Stimulated activated CD8-positive, alpha-beta memory T cell treated with anti-CD3 and anti-CD28 coated beads, Interleukin-12 subunit alpha, Interleukin-12 subunit beta, amount 100 ng/mL, for 24 hours (primary cell): ENCODE results near the gene BGLAP.

Source experiments
- DNase-seq: peaks from one replicate; pipeline ENCODE4 v3.0.0-alpha.2; 2020; ENCODE audit errors: extremely low read depth

BGLAP gene

DNA sequence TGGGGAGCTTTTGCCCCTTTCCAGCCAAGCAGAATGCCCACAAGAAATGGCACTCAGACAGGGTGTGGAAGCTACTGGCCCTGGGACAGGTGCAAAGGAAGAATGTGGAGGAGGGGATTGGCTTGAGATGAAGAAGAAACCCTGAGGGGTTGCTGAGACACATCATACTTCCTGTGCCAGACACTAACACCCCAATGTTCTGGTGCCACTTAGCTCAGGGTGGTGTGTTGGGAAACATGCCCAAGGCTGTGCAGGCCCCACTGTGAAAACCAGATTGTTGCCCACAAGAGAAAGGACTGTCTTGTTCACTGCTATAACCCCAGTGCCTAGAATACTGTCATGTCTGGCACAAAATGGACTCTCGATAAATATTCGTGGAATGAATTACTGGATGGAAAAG is 15.7 kb downstream of the BGLAP start:
- no peak for DNase-seq

DNA sequence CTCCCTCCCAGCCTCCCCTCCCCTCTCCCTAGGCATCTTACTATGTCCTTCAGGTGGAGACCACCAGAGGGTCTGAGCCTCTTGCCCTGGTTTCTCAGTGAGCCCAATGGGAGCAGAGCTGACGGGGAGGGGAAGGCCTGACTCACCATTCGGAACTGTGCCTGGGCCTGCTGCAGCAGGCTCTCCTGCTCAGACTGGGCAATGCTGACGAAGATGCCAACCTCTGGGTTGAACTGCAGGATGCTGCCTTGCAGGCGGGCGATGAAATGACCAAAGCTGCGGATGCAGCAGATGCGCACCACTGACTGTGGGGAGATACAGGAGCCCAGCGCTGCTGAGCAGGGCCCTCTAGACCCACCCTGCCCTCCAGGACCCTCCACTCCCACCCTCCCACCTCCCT is 16.9 kb downstream of the BGLAP start:
- no peak for DNase-seq

DNA sequence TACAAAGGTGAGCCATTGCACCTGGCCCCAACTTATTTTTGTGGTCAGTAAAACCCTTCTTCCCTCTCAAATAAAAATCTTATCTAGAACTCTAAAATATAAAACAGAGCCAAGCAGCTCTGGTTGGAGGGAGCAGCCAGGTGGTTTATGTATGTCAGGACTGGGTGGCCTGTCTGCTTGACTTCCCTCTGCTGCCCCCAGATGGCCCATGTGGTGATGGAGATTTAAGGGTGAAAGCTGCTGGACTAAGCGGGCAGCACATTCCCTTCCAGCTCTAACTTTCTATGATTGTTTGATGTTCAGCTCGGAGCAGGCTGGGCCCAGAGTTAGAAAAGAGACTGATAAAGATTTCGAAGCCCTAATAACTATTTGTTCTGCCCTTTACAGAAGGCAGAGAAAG is 17.8 kb downstream of the BGLAP start:
- no peak for DNase-seq

DNA sequence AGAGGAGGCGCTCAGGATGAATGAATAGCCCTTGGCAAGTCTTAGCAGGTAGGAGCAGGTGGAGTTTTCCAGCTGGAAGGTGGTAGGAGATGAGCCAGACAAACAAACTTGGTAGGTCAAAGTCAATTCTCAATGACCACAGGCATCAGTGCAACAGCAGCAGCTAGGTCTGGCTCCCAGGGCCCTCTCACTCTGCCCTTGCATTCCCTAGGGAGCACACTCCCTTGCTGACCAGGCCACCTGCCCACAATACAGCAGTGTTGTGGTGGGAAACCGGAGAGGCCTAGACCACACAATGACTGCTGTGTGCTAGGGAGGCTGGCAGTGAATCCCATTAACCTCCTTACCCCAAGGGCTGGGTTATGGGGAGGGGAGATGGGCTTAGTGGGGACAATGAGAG is 18.9 kb downstream of the BGLAP start:
- no peak for DNase-seq

DNA sequence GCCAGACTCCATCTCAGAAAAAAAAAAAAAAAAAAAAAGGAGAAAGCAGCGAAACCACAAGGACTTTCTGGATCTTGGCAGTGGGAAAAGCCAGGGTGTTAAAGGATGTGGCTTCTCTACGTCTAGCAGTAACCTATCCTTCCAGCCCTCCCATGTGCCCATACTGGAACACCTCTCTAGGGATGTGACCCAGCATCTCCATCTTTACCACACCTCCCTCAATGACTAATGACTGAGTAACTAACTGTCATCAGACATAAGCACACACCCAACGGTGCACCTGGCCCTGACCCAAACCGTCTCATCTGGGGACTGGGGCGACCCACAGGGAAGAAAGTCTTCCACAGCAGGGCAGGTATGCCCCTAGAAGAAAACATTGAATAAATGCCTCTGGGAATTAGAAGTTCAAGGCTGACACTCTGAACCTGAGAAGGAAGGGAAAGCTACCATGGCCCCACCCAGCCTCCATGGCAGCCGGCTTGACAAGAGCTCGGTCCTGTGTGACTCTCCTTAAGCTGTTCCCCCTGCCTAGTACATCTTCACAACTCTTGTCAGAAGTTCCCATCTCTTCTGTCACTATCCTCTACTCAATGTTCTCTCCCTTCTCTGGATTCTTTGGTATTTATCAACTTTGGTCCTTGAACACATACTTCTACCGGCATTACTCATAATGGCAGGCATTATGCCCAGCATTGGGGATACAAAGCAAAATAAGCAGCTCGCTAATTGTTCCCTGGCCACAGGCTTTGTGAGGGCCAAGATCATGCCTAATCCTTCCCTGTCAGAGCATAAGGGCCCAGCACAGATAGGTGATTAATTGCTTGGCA is 20.7 kb downstream of the BGLAP start:
- DNase-seq = no peak

DNA sequence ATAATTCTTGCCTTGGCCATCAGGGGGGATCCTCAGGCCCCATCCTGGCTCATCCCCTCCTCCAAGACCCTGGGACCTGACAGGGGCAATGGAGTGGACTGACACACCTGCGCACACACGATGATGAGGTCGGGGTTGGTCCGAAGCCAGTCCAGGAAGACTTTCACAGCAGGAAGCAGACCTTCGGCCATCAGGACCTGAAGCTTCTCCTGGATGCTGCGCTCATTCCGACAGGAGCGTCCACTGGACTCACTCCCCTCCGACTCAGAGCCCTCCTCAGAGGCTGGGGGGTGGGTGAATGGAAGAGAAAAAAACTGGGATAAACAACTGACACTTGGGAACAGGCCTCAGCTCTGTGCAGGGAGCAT is 21.3 kb downstream of the BGLAP start:
- no peak for DNase-seq

DNA sequence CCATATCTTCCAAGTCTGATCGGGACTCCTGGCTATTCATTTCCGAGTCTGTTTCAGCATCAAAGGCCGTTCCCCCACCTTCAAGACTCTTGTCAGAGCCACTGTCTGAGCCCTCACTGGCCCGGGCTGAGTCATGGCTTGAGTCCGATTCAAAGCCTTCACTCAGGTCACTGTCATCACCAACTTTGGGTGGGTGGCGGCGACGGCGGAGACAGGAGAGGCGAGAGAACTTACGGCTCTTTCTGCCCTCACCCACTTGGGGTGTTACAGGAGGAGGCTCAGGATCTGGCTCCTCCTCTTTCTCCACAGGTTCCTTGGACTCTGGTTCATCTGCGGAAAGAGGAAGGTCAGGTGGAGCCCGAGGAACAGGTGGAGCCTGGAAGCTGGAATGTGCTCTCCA is 24.1 kb downstream of the BGLAP start:
- no peak for DNase-seq

DNA sequence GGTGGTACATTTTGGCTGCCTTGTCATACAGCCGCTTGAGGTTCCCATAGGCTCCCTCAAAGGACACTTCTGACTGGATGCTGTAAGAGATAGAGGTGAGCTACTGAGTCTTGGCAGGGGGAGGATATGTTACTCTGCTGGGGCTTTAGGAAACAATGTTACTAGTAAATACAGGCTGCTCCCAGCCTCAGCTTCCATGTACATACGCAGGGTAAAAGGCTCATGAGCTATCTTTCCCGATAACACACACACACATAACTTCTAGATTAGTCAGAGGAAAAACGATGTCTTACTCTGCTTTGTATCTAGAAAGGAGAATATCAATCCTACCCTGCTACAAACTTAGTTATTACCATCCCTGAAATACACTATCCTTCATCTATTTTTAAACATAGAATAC is 26.4 kb downstream of the BGLAP start:
- DNase-seq = no peak

DNA sequence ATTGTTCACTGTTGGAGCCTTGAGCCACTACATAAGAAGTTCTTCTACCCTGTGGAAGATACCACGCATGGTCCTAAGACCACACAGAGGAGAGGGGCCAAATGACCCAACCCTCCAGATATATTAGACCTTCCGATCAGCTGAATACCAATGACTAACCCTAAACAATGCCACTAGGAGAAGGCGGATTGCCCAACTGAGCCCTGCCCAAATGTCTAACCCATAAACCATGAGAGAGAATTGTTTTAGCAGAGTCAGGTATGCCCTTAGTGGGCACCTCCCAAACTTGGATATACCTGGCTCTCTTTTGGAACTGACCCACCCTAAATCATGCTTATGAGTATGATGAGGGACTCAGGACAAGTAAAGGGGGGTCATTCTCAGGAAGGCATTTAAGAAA is 28.3 kb downstream of the BGLAP start:
- DNase-seq = no peak

DNA sequence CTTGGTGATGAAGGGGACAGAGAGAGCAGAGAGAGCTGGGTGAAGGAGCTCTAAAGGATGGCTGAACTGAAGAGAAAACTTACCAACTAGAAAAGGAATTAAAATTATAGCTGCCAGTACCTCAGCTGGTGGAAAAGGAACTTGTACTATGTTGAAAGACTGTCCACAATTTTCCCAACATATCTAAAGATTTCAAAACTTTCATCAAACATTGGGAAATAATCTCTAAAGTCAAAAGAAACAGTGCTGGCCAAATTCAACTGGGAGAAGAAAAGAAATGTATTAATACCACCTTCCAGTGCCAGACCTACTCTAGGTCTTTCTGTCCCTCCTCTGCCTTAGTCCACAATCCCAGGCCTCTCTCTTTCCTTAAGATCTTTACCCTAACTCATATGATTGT is 34.5 kb downstream of the BGLAP start:
- no peak for DNase-seq

DNA sequence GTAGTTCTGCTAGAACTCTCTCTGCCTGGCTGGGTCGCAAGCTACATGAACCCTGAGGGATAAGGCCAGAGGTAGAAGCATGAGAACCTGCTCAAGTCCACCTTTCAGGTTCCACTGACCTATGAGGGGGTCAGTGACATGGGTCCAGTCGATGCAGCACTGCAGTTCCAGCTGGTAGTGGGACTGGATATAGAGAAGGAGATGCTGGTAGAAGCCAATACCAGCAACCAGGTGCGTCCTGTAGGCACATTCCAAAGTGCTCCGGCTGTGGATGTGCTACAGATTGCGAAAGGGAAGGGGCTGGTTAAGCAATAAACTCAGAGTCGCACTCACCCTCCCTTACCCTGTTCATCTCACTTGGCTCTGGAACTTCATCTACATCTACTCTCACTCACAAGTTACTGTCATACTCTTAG is 35.0 kb downstream of the BGLAP start:
- no peak for DNase-seq

DNA sequence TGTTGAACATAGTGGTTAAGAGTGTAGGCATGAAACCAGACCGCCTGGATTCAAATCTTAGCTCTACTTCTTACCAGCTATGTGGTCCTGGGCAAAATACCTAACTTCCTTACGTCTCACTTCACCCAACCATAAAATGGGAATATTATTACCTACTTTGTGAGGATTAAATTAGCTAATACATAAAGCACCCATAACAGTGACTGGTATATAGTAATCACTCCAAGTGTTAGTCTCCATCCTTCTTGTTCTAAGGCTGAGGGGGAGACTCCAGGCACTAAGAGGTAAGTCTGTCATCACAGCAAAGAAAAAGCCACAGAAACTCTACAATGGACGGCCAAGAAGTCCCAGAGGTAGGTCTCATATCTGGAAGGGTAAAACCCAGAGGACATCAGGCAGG is 37.9 kb downstream of the BGLAP start:
- DNase-seq = no peak

DNA sequence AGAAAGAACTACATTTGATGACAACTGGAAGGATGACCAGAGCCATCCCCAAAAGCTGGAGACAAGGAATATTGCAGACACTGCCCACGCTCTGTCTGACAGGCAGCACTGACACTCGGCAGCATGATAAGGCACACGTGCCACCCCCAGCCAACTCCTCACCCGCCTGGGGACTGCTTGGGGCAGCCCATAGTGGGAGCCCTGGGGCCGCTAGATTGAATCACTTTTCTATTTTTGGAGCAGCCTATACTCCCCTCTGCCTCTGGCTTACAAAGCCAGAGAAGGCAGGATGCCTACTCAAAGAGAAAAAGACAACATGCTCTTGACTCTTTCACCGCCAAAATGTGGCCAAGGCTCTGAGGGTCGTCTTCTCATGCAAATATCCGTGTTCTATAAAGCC is 39.3 kb downstream of the BGLAP start:
- DNase-seq = no peak

DNA sequence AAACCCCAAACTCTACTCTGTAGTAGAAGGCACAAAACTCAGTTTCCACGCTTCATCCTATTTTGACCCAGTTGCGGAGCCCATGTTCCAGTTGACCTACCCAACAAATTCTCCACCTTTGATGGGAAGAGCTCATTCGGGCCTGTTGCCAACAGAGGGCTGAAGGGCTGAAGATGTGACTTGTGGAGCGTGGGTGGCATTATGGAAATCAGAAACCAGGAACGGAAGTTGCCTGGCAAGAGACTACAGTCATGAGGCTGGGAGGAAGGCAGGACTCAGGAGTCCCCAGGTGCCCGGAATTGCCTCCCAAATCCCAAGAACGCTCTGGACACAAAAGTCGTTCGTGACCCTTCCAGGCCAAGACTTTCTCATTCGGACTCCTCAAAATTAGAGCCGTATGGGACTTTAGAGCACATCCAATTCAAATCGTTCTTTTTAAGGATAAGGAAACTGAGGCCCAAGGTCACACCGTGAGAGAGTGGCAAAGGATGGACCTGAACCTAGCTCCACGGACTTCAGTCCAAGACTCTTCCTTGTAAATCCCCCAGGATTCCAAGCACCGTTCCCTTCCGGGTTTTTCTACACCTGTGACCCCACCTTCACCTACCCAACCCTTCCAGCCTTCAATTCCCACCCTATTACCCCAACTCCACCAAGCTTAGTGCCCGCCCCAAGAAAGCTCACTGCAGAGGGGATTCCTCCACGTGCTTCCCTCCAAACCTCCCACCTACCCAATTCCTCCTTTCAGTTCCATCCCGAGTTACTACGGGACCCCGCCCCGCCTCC is 39.9 kb downstream of the BGLAP start:
- no peak for DNase-seq

DNA sequence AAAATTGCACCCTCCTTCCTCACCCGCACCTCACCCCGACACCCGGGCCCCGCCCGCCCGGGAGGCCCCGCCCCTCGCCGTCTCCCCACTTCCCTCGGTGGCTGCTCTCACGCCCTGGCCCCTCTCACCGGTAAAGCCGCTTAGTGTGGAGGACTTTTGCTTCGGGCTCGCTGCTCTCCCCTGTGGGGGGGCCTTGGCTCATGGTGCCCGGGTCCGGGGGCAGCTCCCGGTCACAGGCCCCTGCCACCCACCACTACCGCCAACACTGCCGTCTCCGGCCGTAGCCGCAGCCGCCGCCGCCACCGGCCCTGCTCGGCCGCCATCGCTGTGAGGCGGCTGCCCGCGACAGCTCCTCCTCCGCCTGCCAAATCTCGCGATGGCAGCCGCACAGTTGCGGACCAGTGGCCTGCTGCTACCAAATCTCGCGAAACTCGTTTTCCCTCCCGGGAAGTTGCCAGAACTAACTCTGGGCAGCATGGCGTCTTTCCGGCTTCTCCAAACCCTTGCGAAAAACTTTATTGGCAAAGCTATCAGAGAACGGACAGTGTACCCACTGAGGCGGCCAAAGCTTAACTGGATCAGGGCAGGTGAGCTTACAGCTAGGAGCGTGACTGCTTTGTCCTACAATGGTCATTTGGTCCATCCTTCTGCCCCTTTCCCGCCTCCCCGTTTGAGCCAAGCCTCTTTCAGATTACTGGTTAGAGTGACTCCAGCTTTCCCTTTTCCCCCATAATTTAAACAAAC is 40.7 kb downstream of the BGLAP start, which contains the start of gene SMG5:
Gene SMG5 (minus strand): TSS at position 347 of the 744 bp plus-strand sequence. CDS start 145 bp downstream, at position 202.
- peak; percentile 88 for DNase-seq

DNA sequence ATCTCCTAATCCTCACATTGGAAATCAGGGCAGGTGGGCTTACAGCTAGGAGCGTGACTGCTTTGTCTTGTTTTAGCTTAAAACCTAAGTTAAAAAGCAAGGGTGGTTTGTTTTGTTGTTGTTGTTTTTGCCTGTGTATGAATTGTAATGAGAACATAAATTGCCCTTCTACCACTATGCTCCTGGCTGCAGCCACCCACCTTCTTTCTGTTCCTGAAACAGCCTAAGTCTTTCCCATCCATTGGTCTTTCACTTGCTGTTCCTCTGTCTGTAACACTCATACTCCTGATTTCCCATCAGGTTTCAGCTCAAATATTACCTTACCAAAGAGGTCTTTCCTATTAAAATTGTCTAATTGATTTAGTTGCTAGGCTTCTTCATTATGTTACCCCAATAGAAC is 41.5 kb downstream of the BGLAP start:
- DNase-seq = no peak

DNA sequence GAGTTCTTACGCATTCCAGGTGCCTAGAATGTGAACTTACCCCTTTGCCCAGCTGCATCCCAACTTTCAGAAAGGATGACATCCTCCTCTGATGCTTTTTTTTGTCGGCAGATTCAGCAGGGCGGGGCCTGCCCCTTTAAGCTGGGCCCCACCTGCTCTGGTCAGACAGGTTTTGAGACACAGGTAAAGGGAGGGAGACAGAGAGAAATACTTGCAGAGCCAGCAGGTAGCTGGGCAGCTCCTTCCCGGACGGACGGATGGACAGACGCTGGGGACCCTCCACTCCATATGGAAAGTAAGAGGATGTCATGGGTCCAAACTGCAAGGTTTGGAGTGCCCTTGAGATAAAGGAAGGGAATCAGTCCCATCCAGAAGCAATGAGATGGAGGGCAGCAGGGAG is 42.1 kb downstream of the BGLAP start, which contains the start of gene TMEM79:
Gene TMEM79 (plus strand): TSS at position 214 of the 400 bp plus-strand sequence. CDS start 902 bp downstream, outside the sequence.
- no peak for DNase-seq

DNA sequence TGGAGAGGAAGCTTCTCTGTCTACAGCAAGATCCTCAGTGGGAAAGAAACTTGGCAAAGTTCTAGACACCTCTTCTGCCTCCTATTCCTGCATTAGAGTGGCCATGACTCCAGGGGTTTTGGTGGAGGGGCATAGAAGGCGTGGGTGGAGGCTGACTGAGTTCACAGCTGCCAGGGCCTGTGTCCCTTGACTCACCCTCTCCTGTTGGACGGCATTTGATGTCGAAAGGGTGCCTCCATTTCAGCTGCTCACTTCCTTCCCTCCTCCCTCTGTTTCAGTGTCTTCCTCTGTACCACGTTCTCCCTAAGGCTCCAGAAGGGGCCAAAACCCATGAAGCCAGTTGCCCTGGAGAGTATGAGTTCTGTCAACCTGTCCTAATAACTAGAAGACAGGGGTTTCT is 42.8 kb downstream of the BGLAP start:
- DNase-seq = no peak

DNA sequence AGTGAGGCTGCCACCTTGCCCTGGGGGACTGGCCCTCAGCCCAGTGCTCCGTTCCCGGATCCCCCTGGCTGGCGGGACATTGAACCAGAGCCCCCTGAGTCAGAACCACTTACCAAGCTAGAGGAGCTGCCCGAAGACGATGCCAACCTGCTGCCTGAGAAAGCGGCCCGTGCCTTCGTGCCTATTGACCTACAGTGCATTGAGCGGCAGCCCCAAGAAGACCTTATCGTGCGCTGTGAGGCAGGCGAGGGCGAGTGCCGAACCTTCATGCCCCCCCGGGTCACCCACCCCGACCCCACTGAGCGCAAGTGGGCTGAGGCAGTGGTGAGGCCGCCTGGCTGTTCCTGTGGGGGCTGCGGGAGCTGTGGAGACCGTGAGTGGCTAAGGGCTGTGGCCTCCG is 43.5 kb downstream of the BGLAP start:
- no peak for DNase-seq

DNA sequence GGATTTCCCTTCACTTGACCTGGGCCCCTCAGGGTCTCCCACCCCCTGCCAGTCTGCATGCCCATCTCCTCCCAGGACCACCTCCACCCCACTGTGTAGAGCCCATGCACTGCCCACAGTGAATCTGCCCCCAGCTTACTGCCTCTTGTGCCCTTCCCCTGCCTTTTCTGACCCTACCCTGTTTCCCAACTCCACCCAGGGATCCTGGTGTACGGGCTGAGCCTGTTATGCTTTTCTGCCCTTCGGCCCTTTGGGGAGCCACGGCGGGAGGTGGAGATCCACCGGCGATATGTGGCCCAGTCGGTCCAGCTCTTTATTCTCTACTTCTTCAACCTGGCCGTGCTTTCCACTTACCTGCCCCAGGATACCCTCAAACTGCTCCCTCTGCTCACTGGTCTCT is 44.1 kb downstream of the BGLAP start:
- no peak for DNase-seq

DNA sequence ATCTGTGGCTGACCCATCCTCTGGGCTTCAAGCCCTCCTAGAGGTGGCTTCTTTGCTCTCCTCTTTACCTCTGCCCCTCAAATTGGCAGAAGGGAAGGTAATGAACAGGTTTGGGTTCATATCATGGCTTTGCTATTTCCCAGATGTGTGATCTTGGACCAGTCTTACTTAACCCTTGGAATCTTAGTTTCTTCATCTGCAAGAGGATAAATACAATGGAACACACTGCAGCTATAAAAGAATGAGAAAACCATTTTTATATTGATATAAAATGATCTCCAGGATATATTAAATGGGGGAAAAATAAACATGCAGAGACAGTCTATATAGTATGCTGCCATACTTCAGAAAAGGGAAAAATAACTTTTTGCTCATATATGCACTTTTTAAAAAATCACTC is 47.9 kb downstream of the BGLAP start:
- DNase-seq = no peak
